Bronchial epithelial cell (primary cell): ENCODE results near the gene RHOC. TPM values are rescaled to one million over a fixed set of nuclear protein-coding genes. Genes with fewer than 3 reads are reported as not detected.

Experiments
- DNase-seq: peaks from one replicate; pipeline ENCODE4 v3.0.0-alpha.2; 2010; ENCODE audit warnings: low read depth
- FAIRE-seq: peaks from 2 replicates; lab custom pipeline; 2011; peaks lifted over from hg19 to GRCh38; lab: Jason Lieb, UNC
- H3K27me3 ChIP-seq: 2 replicates; pipeline ENCODE4 v1.5.1; 2011; ENCODE audit warnings: low read length; ENCODE audit not compliant: control insufficient read depth, insufficient read depth
- H3K36me3 ChIP-seq: 2 replicates; pipeline ENCODE4 v1.5.1; 2011; ENCODE audit warnings: low read length; ENCODE audit not compliant: control insufficient read depth, insufficient read depth
- H3K4me3 ChIP-seq: 2 replicates; pipeline ENCODE4 v1.5.1; 2011; ENCODE audit warnings: mild to moderate bottlenecking, low read depth, low read length, control low read depth
- total RNA-seq: library from RNA; depleted of rRNA; stranded (reverse); fragments of >200 nt; gene quantifications from 2 replicates; pipeline ENCODE4 v1.2.1, GENCODE V29; 2014
- TF ChIP-seq, protein P1 (sequence below): IDR thresholded peaks from 2 replicates; pipeline ENCODE4 v1.5.1; 2011; ENCODE audit warnings: mild to moderate bottlenecking, moderate library complexity, low read length, control low read depth, inconsistent platforms; ENCODE audit not compliant: insufficient read depth, severe bottlenecking

The RHOC gene
- 420 and 469 TPM in 2 replicates for total RNA-seq

DNA sequence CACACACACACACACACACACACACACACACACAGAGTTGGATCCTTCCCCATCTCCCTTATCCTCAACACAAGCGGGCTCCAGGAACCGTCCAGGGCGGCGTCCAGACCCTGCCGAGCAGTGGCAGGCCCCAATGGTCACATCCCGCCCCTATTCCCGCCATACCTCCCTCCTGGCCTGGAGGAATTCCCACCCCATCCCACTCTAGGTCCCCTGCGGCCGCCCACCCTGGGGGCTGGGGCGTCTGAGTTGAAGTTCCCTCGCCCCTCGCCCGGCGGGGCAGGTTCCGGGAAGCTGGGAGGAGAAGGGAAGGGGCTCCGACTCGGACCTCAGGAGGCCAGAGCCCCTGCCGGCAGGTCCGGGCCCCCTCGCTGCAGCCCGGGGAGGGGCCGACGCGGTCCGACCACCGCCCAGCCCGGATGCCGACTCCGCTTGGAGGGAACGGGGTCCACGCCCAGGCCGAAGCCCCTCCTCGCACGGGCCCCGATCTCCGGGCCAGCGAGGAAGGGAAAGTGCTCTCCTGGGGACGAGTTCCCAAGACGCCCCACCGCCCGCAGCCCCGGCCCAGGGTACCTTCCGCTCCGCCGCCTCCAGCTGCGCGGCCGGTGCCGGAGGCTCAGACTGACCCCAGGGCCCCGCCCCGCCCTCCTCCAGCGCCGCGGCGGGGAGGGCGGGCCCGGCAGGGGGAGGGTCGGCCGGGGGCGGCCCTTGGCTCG is at the start of gene RHOC:
Gene RHOC, minus strand, starts transcription at position 623 of the 716 bp plus-strand sequence. CDS start 3,328 bp downstream, outside the sequence.
- peak within 1 kb of the TSS; percentile 88 for H3K4me3 ChIP-seq
- H3K36me3 ChIP-seq = peaks cover 15% of the 10 kb centered on the region
- TF ChIP-seq, protein P1, sequence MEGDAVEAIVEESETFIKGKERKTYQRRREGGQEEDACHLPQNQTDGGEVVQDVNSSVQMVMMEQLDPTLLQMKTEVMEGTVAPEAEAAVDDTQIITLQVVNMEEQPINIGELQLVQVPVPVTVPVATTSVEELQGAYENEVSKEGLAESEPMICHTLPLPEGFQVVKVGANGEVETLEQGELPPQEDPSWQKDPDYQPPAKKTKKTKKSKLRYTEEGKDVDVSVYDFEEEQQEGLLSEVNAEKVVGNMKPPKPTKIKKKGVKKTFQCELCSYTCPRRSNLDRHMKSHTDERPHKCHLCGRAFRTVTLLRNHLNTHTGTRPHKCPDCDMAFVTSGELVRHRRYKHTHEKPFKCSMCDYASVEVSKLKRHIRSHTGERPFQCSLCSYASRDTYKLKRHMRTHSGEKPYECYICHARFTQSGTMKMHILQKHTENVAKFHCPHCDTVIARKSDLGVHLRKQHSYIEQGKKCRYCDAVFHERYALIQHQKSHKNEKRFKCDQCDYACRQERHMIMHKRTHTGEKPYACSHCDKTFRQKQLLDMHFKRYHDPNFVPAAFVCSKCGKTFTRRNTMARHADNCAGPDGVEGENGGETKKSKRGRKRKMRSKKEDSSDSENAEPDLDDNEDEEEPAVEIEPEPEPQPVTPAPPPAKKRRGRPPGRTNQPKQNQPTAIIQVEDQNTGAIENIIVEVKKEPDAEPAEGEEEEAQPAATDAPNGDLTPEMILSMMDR = no peak
- H3K27me3 ChIP-seq = no peaks in the 10 kb centered on the region
- DNase-seq (no peak), FAIRE-seq (no peak)

DNA sequence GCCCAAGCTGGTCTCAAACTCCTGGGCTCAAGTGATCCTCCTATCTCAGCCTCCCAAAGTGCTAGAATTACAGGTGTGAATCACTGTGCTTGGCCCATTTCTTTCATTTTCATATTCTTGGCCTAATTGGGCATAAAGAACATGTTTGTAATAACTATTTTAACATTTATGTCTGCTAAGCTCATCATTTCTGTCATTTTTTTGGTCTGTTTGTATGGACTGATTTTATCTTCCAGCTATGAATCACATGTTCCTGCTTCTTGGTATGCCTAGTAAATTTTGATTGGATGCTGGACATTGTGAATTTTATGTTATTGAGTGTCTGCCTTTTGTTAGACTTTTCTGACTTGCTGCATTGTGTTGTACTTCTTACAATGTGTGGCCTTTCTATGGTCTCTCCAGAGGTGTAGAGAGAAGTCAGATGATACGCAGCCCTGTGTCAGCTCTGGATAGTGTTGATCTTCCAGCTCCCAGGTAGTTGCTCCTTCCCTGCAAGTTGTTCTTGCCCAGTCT is 47.2 kb upstream of the RHOC start:
- Histone ChIP-seq H3K36me3 (no peaks in the 10 kb centered on the region), H3K27me3 (no peaks in the 10 kb centered on the region), H3K4me3 (no peak overlapping the region)
- no peak for FAIRE-seq
- no peak for DNase-seq
- TF ChIP-seq, protein P1 = no peak

DNA sequence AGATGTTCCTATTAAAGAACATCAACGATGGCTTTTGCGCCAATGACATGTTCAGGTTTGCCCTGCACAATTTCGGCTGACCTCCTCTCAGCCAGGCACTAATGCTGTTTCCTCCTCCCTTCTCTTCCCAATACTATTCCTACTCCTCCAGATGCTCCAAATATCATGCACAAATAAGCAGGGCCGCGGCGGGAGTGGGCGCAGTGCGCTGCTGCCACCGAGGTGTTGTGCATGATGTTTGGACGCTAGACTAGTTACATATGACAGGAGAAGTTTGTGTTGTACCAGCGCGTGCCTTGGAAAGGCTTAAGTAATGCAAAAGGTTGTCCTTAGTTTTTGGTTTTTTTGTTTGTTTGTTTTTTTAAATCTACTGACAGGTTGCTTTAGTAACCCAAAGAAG is 41.5 kb upstream of the RHOC start:
- H3K4me3 ChIP-seq = no peak overlapping the region
- TF ChIP-seq, protein P1 = no peak
- peaks cover 5% of the 10 kb centered on the region for H3K27me3 ChIP-seq
- DNase-seq = no peak
- FAIRE-seq = no peak
- H3K36me3 ChIP-seq = no peaks in the 10 kb centered on the region

DNA sequence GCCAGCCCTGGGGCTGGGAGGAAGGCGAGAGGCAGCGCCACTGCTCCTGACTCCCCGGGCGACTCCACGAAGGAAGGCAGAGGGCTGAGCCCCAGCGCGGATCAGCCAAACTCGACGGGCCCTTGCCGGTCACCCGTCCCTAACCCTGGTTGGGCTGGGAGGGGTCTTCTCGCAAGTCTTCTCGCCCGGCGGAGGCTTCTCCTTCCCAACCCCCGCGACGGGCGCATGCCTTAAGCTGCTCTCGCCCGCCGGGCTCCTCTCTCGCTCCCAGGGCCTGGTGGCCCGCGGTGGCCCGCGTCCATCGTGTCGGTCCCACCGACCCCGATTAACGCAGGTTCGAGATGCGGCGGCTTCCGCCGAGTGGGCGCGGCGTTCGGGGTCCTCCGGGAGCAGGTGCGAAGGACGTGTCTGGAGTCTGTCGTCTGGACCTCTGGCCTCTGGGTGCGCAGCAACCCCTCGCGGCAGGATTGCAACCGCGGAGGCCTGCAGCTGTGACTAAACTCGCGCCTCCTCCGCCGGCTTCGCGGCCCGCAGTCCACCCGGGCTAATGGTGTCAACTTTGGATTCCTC is 37.2 kb upstream of the RHOC start:
- no peaks in the 10 kb centered on the region for H3K36me3 ChIP-seq
- peak overlapping the region; percentile 32 for H3K4me3 ChIP-seq
- no peak for FAIRE-seq
- DNase-seq = peak; percentile 37
- TF ChIP-seq, protein P1 = peak; percentile 78
- H3K27me3 ChIP-seq = peaks cover 5% of the 10 kb centered on the region

DNA sequence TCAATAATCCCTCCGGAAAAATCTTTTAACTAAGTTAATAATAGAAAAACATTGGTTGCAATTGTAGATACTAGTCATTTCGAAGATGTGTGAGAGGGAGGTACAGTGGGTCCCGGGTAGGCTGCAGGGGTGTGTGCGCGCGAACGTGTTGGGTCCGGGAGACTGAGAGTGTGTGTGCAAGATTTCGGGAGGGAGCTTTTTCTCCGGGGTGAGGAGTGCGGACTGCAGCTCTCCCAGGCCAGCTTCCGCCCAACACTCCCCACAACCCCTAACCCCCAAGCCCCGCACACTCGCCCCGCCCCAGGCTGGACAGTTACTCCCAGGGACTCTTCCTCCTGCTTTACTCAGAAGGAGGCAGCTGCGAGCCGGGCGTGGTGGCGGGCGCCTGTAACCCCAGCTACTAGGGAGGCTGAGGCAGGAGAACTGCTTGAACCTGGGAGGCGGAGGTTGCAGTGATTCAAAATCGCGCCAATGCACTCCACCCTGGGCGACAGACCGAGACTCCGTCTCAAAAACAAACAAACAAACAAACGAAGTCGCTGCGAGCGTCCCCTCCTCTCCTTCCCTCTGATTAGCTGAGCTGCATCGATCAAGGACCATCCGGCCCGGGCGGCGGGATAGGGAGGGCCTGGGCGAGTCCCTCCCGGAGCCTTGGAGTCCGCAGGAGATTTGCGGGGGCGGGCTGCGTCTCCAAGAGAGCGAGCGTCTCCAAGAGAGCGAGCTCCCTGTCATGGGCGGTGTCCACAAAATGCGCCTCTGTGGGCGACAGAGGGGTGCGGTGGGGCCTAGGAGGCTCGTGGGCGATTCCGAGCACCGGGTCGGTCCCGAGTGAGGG is 36.5 kb upstream of the RHOC start:
- DNase-seq = peak; percentile 31
- TF ChIP-seq, protein P1 = no peak
- no peaks in the 10 kb centered on the region for H3K36me3 ChIP-seq
- peaks cover 5% of the 10 kb centered on the region for H3K27me3 ChIP-seq
- H3K4me3 ChIP-seq = peak overlapping the region; percentile 32
- no peak for FAIRE-seq
